H1 (cell line): ENCODE data around the gene TEX26. TPM values are rescaled to one million over a fixed set of nuclear protein-coding genes. Genes with fewer than 3 reads are reported as not detected.

Experiments used
- CTCF ChIA-PET: fragments of 300-600 bp; sonication (Branson Sonifier 250); formaldehyde crosslinking; loops from one replicate; lab custom pipeline; 2021; ENCODE audit not compliant: partially characterized antibody; lab: Charles Lee
- POLR2A ChIA-PET: fragments of 300-600 bp; sonication (Branson Sonifier 250); formaldehyde crosslinking; loops from one replicate; lab custom pipeline; 2021; ENCODE audit warnings: inconsistent platforms; ENCODE audit not compliant: partially characterized antibody; lab: Charles Lee
- DNase-seq, 2 experiments: peaks; one replicate each; pipeline versions ENCODE4 v3.0.0 to v3.0.0-alpha.2; 2010 to 2022; ENCODE audit warnings: low spot score in 2 of 2, low read depth in 1 of 2, mixed read lengths in 1 of 2
- FAIRE-seq: peaks from 2 replicates; lab custom pipeline; 2011; peaks lifted over from hg19 to GRCh38; lab: Jason Lieb, UNC
- H2AFZ ChIP-seq: 2 replicates; pipeline ENCODE4 v1.8.1; 2012; ENCODE audit warnings: low read length, inconsistent platforms
- H2AK5ac ChIP-seq: 2 replicates; pipeline ENCODE4 v1.6.1; 2013; ENCODE audit warnings: low read depth, low read length
- H2BK120ac ChIP-seq: replicated peaks from 2 replicates; pipeline ENCODE3; 2013; ENCODE audit warnings: low read depth, low read length, inconsistent platforms
- H2BK12ac ChIP-seq: 2 replicates; pipeline ENCODE4 v1.6.1; 2013; ENCODE audit warnings: low read depth, low read length
- H2BK15ac ChIP-seq: 2 replicates; pipeline ENCODE4 v1.6.1; 2013; ENCODE audit warnings: low read length
- H2BK20ac ChIP-seq: 2 replicates; pipeline ENCODE4 v1.6.1; 2013; ENCODE audit warnings: low read length
- H2BK5ac ChIP-seq: 2 replicates; pipeline ENCODE4 v1.6.1; 2013; ENCODE audit warnings: low read depth, low read length
- H3K14ac ChIP-seq: 2 replicates; pipeline ENCODE4 v1.6.1; 2013; ENCODE audit warnings: inconsistent platforms; ENCODE audit not compliant: insufficient read length
- H3K18ac ChIP-seq: 2 replicates; pipeline ENCODE4 v1.6.1; 2013; ENCODE audit warnings: low read length; ENCODE audit errors: extremely low read depth
- H3K23ac ChIP-seq: 2 replicates; pipeline ENCODE4 v1.6.1; 2013; ENCODE audit warnings: inconsistent platforms; ENCODE audit not compliant: insufficient read length
- H3K23me2 ChIP-seq: 2 replicates; pipeline ENCODE4 v1.6.1; 2013; ENCODE audit warnings: low read depth, low read length
- H3K27ac ChIP-seq: 2 replicates; pipeline ENCODE4 v1.6.1; 2011; ENCODE audit warnings: low read depth, low read length, inconsistent platforms
- H3K27me3 ChIP-seq, 4 experiments: replicated peaks in 1 of 4; 1 replicate in 1 of 4; 2 replicates in 3 of 4; pipeline versions ENCODE4 v1.6.1 to v1.8.1; 2011 to 2013; ENCODE audit warnings: low read length in 3 of 4, mild to moderate bottlenecking in 3 of 4, inconsistent platforms in 2 of 4, mixed read lengths in 2 of 4, moderate library complexity in 1 of 4; ENCODE audit not compliant: control insufficient read depth in 3 of 4, insufficient read depth in 3 of 4; ENCODE audit errors: extremely low read depth in 1 of 4
- H3K36me3 ChIP-seq, 4 experiments: 2 replicates each; pipeline versions ENCODE4 v1.6.1 to v1.8.1; 2011 to 2013; ENCODE audit warnings: mild to moderate bottlenecking in 4 of 4, low read length in 3 of 4, moderate library complexity in 2 of 4, control low read depth in 1 of 4, inconsistent platforms in 1 of 4; ENCODE audit not compliant: insufficient read depth in 4 of 4, control insufficient read depth in 2 of 4
- H3K4ac ChIP-seq: replicated peaks from 2 replicates; pipeline ENCODE3; 2013; ENCODE audit warnings: low read length, low read depth, mixed read lengths, inconsistent platforms; ENCODE audit not compliant: insufficient read length
- H3K4me1 ChIP-seq, 4 experiments: replicated peaks in 1 of 4; 1 replicate in 1 of 4; 2 replicates in 3 of 4; pipeline versions ENCODE4 v1.6.1 to v1.8.1; 2011 to 2013; ENCODE audit warnings: low read length in 3 of 4, inconsistent platforms in 2 of 4, mixed read lengths in 1 of 4; ENCODE audit not compliant: insufficient read depth in 4 of 4, control insufficient read depth in 3 of 4
- H3K4me2 ChIP-seq, 2 experiments: 2 replicates each; pipeline versions ENCODE4 v1.6.1 to v1.8.1; 2011 to 2013; ENCODE audit warnings: low read depth in 2 of 2, low read length in 2 of 2, control low read depth in 1 of 2, inconsistent platforms in 1 of 2, mild to moderate bottlenecking in 1 of 2; ENCODE audit not compliant: insufficient read depth in 1 of 2
- H3K4me3 ChIP-seq, 4 experiments: fragments of 200-600, 300-600 bp in 1 of 4; sonication (generic), shearing (Covaris generic), sonication (Bioruptor Twin) in 1 of 4; 2 replicates each; pipeline versions ENCODE4 v1.5.1 to v1.8.1; 2011 to 2016; ENCODE audit warnings: low read length in 4 of 4, low read depth in 3 of 4, control low read depth in 2 of 4, inconsistent platforms in 2 of 4, mild to moderate bottlenecking in 2 of 4, mixed read lengths in 1 of 4, moderate library complexity in 1 of 4; ENCODE audit not compliant: insufficient read depth in 2 of 4; ENCODE audit errors: extremely low read depth in 1 of 4
- H3K56ac ChIP-seq: replicated peaks from 2 replicates; pipeline ENCODE3; 2013; ENCODE audit warnings: low read depth, mild to moderate bottlenecking, mixed read lengths, low read length, inconsistent platforms; ENCODE audit not compliant: insufficient read length
- H3K79me1 ChIP-seq: 2 replicates; pipeline ENCODE4 v1.6.1; 2013; ENCODE audit warnings: low read depth, low read length, control low read depth
- H3K79me2 ChIP-seq, 2 experiments: 2 replicates each; pipeline versions ENCODE4 v1.6.1 to v1.8.1; 2012 to 2013; ENCODE audit warnings: low read length in 2 of 2, mild to moderate bottlenecking in 2 of 2, inconsistent platforms in 1 of 2; ENCODE audit not compliant: insufficient read depth in 2 of 2, control insufficient read depth in 1 of 2
- H3K9ac ChIP-seq, 4 experiments: replicated peaks in 1 of 4; 1 replicate in 1 of 4; 2 replicates in 3 of 4; pipeline versions ENCODE4 v1.6.1 to v1.8.1; 2011 to 2013; ENCODE audit warnings: low read depth in 3 of 4, low read length in 3 of 4, control low read depth in 2 of 4, mild to moderate bottlenecking in 2 of 4, moderate library complexity in 2 of 4, inconsistent platforms in 1 of 4; ENCODE audit errors: extremely low read depth in 1 of 4
- H3K9me3 ChIP-seq, 2 experiments: 2 replicates each; pipeline versions ENCODE4 v1.6.1 to v1.8.1; 2012 to 2013; ENCODE audit warnings: mild to moderate bottlenecking in 2 of 2, moderate library complexity in 2 of 2, control low read depth in 1 of 2, inconsistent platforms in 1 of 2, low read depth in 1 of 2, low read length in 1 of 2, mixed read lengths in 1 of 2; ENCODE audit not compliant: insufficient read depth in 2 of 2
- H4K20me1 ChIP-seq, 2 experiments: replicated peaks in 1 of 2; 2 replicates each; pipeline versions ENCODE3 to v1.8.1; 2011 to 2013; ENCODE audit warnings: inconsistent platforms in 2 of 2, low read length in 2 of 2, mild to moderate bottlenecking in 1 of 2; ENCODE audit not compliant: insufficient read depth in 2 of 2, control insufficient read depth in 1 of 2
- H4K5ac ChIP-seq: 2 replicates; pipeline ENCODE4 v1.6.1; 2013; ENCODE audit warnings: low read length, low read depth, mixed read lengths, inconsistent platforms; ENCODE audit not compliant: insufficient read length
- H4K8ac ChIP-seq: 2 replicates; pipeline ENCODE4 v1.8.0; 2013; ENCODE audit warnings: mild to moderate bottlenecking, moderate library complexity, low read length, inconsistent platforms; ENCODE audit not compliant: insufficient read depth; ENCODE audit errors: extremely low read depth
- H4K91ac ChIP-seq: replicated peaks from 2 replicates; pipeline ENCODE3; 2013; ENCODE audit warnings: low read length, mixed read lengths, inconsistent platforms; ENCODE audit not compliant: insufficient read length
- CTCF ChIP-seq, 3 experiments: IDR thresholded peaks; 1 replicate in 2 of 3; 2 replicates in 1 of 3; pipeline versions ENCODE4 v1.5.1 to v1.6.1; 2011; ENCODE audit warnings: low read length in 3 of 3, mild to moderate bottlenecking in 3 of 3, inconsistent platforms in 2 of 3, low read depth in 1 of 3, moderate library complexity in 1 of 3; ENCODE audit not compliant: insufficient read depth in 1 of 3; ENCODE audit errors: control extremely low read depth in 1 of 3
- E2F6 ChIP-seq: IDR thresholded peaks from 2 replicates; pipeline ENCODE4 v1.6.1; 2012; ENCODE audit warnings: inconsistent platforms
- EP300 ChIP-seq, 2 experiments: IDR thresholded peaks; 1 replicate in 1 of 2; 2 replicates in 1 of 2; pipeline ENCODE4 v1.6.1; 2011 to 2012; ENCODE audit warnings: low read depth in 2 of 2, low read length in 2 of 2, mild to moderate bottlenecking in 2 of 2, borderline replicate concordance in 1 of 2, inconsistent platforms in 1 of 2, moderate library complexity in 1 of 2
- HDAC6 ChIP-seq: IDR thresholded peaks from one replicate; pipeline ENCODE4 v1.7.1; 2012; ENCODE audit warnings: low read depth, mild to moderate bottlenecking, inconsistent platforms, low read length, moderate library complexity
- JUN ChIP-seq: IDR thresholded peaks from 2 replicates; pipeline ENCODE4 v1.6.1; 2011; ENCODE audit warnings: low read depth, mild to moderate bottlenecking, improper control_type of control experiment, low read length
- TEAD4 ChIP-seq: IDR thresholded peaks from 2 replicates; pipeline ENCODE4 v1.6.1; 2012; ENCODE audit warnings: low read depth, low read length, inconsistent platforms, mixed read lengths
- YY1 ChIP-seq: IDR thresholded peaks from 2 replicates; pipeline ENCODE4 v1.6.1; 2011; ENCODE audit warnings: low read depth, mild to moderate bottlenecking, low read length
- ZNF274 ChIP-seq: IDR thresholded peaks from 2 replicates; pipeline ENCODE4 v1.7.0; 2012; ENCODE audit warnings: low read length, borderline replicate concordance; ENCODE audit errors: extremely low read depth
- WGBS, 2 experiments: shearing (Covaris generic) in 1 of 2; methylation state at CpG; one replicate each; pipeline versions ENCODE4 v1.1.6 to v1.1.7; 2013 to 2015; ENCODE audit warnings: low lambda C conversion rate in 2 of 2, mixed read lengths in 2 of 2, inconsistent platforms in 1 of 2, low coverage in 1 of 2, missing lambda C conversion rate in 1 of 2; ENCODE audit not compliant: insufficient replicate concordance in 2 of 2, insufficient coverage in 1 of 2, insufficient read length in 1 of 2; ENCODE audit errors: extremely low coverage in 1 of 2, missing lambda C conversion rate in 1 of 2; 5-methylcytosine and 5-hydroxymethylcytosine counted together
- polyA plus RNA-seq, 7 experiments: library from polyadenylated mRNA; depleted of rRNA in 3 of 7; stranded (reverse) in 5 of 7; unstranded in 2 of 7; fragments of >200 nt in 5 of 7; fragments of 200-250 nt in 2 of 7; gene quantifications; 1 replicate in 5 of 7; 2 replicates in 1 of 7; 4 replicates in 1 of 7; pipeline versions ENCODE4 v1.2.1 to v1.2.3, GENCODE V29; 2011 to 2013; ENCODE audit warnings: missing spikeins in 2 of 7, mixed read lengths in 2 of 7
- total RNA-seq: library from RNA; stranded (reverse); fragmentation: NEBNext Ultra II Directional; extraction: Animal tissue kit (Norgen Biotek cat#: 25700); gene quantifications from 2 replicates; pipeline ENCODE4 v1.2.1, GENCODE V29; 2021

TEX26 gene
- total and polyA plus RNA-seq, 2 of the 8 experiments (the other 6 are each of a cell fraction or from before 2014, with no cell fraction given) = not detected

- POLR2A ChIA-PET = interaction anchor here (1.5 kb wide), 1 partner anchor 13 kb away, joined by 3 read pairs; no protein-coding TSS in a partner anchor
- Histone ChIP-seq H2BK5ac (no peak overlapping the region), H4K5ac (no peak overlapping the region), H3K4ac (no peak overlapping the region), H4K8ac (no peak overlapping the region), H3K4me3 (no peak overlapping the region), H2BK15ac (no peak overlapping the region), H2BK20ac (no peak overlapping the region), H3K23ac (no peak overlapping the region), H3K4me2 (no peak overlapping the region), H2BK120ac (no peak overlapping the region), H3K27me3 (no peaks in the 10 kb centered on the region), H4K20me1 (no peaks in the 10 kb centered on the region), H2AFZ (no peak overlapping the region), H3K27ac (no peak overlapping the region), H3K4me1 (0 out of 7 replicates have a peak, but pooled peaks cover 0 to 2% (median under 1%) of the 10 kb centered on the region in 4 experiments), H3K56ac (no peak overlapping the region), H3K79me1 (no peaks in the 10 kb centered on the region), H3K18ac (no peak overlapping the region), H2AK5ac (no peak overlapping the region), H2BK12ac (no peak overlapping the region), H3K14ac (no peak overlapping the region), H3K9ac (no peak overlapping the region), H3K9me3 (peaks cover 0 to 4% of the 10 kb centered on the region in 2 experiments; a peak in 2 of 4 replicates), H4K91ac (no peak overlapping the region), H3K36me3 (no peaks in the 10 kb centered on the region), H3K79me2 (no peaks in the 10 kb centered on the region), H3K23me2 (no peaks in the 10 kb centered on the region; the same call in 1 of the 2 replicates)
- CTCF ChIA-PET = interaction anchor here (1.1 to 2.4 kb wide), 5 partner anchors 18 to 112 kb away, joined by 3 to 11 read pairs (median 3); no protein-coding TSS in a partner anchor
- FAIRE-seq = no peak
- no peak for TF ChIP-seq CTCF (IDR thresholded peaks at IDR 0.05; ENCODE audit: control extremely low read depth in 1 of 3, insufficient read depth in 1 of 3, low read depth in 1 of 3, low read length in 3 of 3)
- no peak for TF ChIP-seq E2F6
- TF ChIP-seq HDAC6 = no peak
- no peak for TF ChIP-seq TEAD4
- TF ChIP-seq ZNF274 = no peak
- TF ChIP-seq JUN = no peak
- no peak for TF ChIP-seq YY1
- TF ChIP-seq EP300 (IDR thresholded peaks at IDR 0.05; ENCODE audit: borderline replicate concordance in 1 of 2, low read depth in 2 of 2, low read length in 2 of 2) = no peak
- WGBS, 2 experiments = 96% methylated on average over 2 of the region's 2 CpGs; no CpG with 5 or more reads in 1 of the 2 experiments
- DNase-seq = no peak
Measured at GRCh38 chr13:30997697-30998096, 65.2 kb downstream of the TEX26 start.
